H1 (cell line): Measurements from ENCODE around the gene POLE3. TPM values are rescaled to one million over a fixed set of nuclear protein-coding genes. Genes with fewer than 3 reads are reported as not detected.

Source experiments
- CTCF ChIA-PET: fragments of 300-600 bp; sonication (Branson Sonifier 250); formaldehyde crosslinking; loops from one replicate; lab custom pipeline; 2021; ENCODE audit not compliant: partially characterized antibody; lab: Charles Lee
- POLR2A ChIA-PET: fragments of 300-600 bp; sonication (Branson Sonifier 250); formaldehyde crosslinking; loops from one replicate; lab custom pipeline; 2021; ENCODE audit warnings: inconsistent platforms; ENCODE audit not compliant: partially characterized antibody; lab: Charles Lee
- DNase-seq, 2 experiments: peaks; one replicate each; pipeline versions ENCODE4 v3.0.0 to v3.0.0-alpha.2; 2010 to 2022; ENCODE audit warnings: low spot score in 2 of 2, low read depth in 1 of 2, mixed read lengths in 1 of 2
- FAIRE-seq: peaks from 2 replicates; lab custom pipeline; 2011; peaks lifted over from hg19 to GRCh38; lab: Jason Lieb, UNC
- H2AFZ ChIP-seq: 2 replicates; pipeline ENCODE4 v1.8.1; 2012; ENCODE audit warnings: low read length, inconsistent platforms
- H2AK5ac ChIP-seq: 2 replicates; pipeline ENCODE4 v1.6.1; 2013; ENCODE audit warnings: low read depth, low read length
- H2BK120ac ChIP-seq: replicated peaks from 2 replicates; pipeline ENCODE3; 2013; ENCODE audit warnings: low read depth, low read length, inconsistent platforms
- H2BK12ac ChIP-seq: 2 replicates; pipeline ENCODE4 v1.6.1; 2013; ENCODE audit warnings: low read depth, low read length
- H2BK15ac ChIP-seq: 2 replicates; pipeline ENCODE4 v1.6.1; 2013; ENCODE audit warnings: low read length
- H2BK20ac ChIP-seq: 2 replicates; pipeline ENCODE4 v1.6.1; 2013; ENCODE audit warnings: low read length
- H2BK5ac ChIP-seq: 2 replicates; pipeline ENCODE4 v1.6.1; 2013; ENCODE audit warnings: low read depth, low read length
- H3K14ac ChIP-seq: 2 replicates; pipeline ENCODE4 v1.6.1; 2013; ENCODE audit warnings: inconsistent platforms; ENCODE audit not compliant: insufficient read length
- H3K18ac ChIP-seq: 2 replicates; pipeline ENCODE4 v1.6.1; 2013; ENCODE audit warnings: low read length; ENCODE audit errors: extremely low read depth
- H3K23ac ChIP-seq: 2 replicates; pipeline ENCODE4 v1.6.1; 2013; ENCODE audit warnings: inconsistent platforms; ENCODE audit not compliant: insufficient read length
- H3K23me2 ChIP-seq: 2 replicates; pipeline ENCODE4 v1.6.1; 2013; ENCODE audit warnings: low read depth, low read length
- H3K27ac ChIP-seq: 2 replicates; pipeline ENCODE4 v1.6.1; 2011; ENCODE audit warnings: low read depth, low read length, inconsistent platforms
- H3K27me3 ChIP-seq, 4 experiments: replicated peaks in 1 of 4; 1 replicate in 1 of 4; 2 replicates in 3 of 4; pipeline versions ENCODE4 v1.6.1 to v1.8.1; 2011 to 2013; ENCODE audit warnings: low read length in 3 of 4, mild to moderate bottlenecking in 3 of 4, inconsistent platforms in 2 of 4, mixed read lengths in 2 of 4, moderate library complexity in 1 of 4; ENCODE audit not compliant: control insufficient read depth in 3 of 4, insufficient read depth in 3 of 4; ENCODE audit errors: extremely low read depth in 1 of 4
- H3K36me3 ChIP-seq, 4 experiments: 2 replicates each; pipeline versions ENCODE4 v1.6.1 to v1.8.1; 2011 to 2013; ENCODE audit warnings: mild to moderate bottlenecking in 4 of 4, low read length in 3 of 4, moderate library complexity in 2 of 4, control low read depth in 1 of 4, inconsistent platforms in 1 of 4; ENCODE audit not compliant: insufficient read depth in 4 of 4, control insufficient read depth in 2 of 4
- H3K4ac ChIP-seq: replicated peaks from 2 replicates; pipeline ENCODE3; 2013; ENCODE audit warnings: low read length, low read depth, mixed read lengths, inconsistent platforms; ENCODE audit not compliant: insufficient read length
- H3K4me1 ChIP-seq, 4 experiments: replicated peaks in 1 of 4; 1 replicate in 1 of 4; 2 replicates in 3 of 4; pipeline versions ENCODE4 v1.6.1 to v1.8.1; 2011 to 2013; ENCODE audit warnings: low read length in 3 of 4, inconsistent platforms in 2 of 4, mixed read lengths in 1 of 4; ENCODE audit not compliant: insufficient read depth in 4 of 4, control insufficient read depth in 3 of 4
- H3K4me2 ChIP-seq, 2 experiments: 2 replicates each; pipeline versions ENCODE4 v1.6.1 to v1.8.1; 2011 to 2013; ENCODE audit warnings: low read depth in 2 of 2, low read length in 2 of 2, control low read depth in 1 of 2, inconsistent platforms in 1 of 2, mild to moderate bottlenecking in 1 of 2; ENCODE audit not compliant: insufficient read depth in 1 of 2
- H3K4me3 ChIP-seq, 4 experiments: fragments of 200-600, 300-600 bp in 1 of 4; sonication (generic), shearing (Covaris generic), sonication (Bioruptor Twin) in 1 of 4; 2 replicates each; pipeline versions ENCODE4 v1.5.1 to v1.8.1; 2011 to 2016; ENCODE audit warnings: low read length in 4 of 4, low read depth in 3 of 4, control low read depth in 2 of 4, inconsistent platforms in 2 of 4, mild to moderate bottlenecking in 2 of 4, mixed read lengths in 1 of 4, moderate library complexity in 1 of 4; ENCODE audit not compliant: insufficient read depth in 2 of 4; ENCODE audit errors: extremely low read depth in 1 of 4
- H3K56ac ChIP-seq: replicated peaks from 2 replicates; pipeline ENCODE3; 2013; ENCODE audit warnings: low read depth, mild to moderate bottlenecking, mixed read lengths, low read length, inconsistent platforms; ENCODE audit not compliant: insufficient read length
- H3K79me1 ChIP-seq: 2 replicates; pipeline ENCODE4 v1.6.1; 2013; ENCODE audit warnings: low read depth, low read length, control low read depth
- H3K79me2 ChIP-seq, 2 experiments: 2 replicates each; pipeline versions ENCODE4 v1.6.1 to v1.8.1; 2012 to 2013; ENCODE audit warnings: low read length in 2 of 2, mild to moderate bottlenecking in 2 of 2, inconsistent platforms in 1 of 2; ENCODE audit not compliant: insufficient read depth in 2 of 2, control insufficient read depth in 1 of 2
- H3K9ac ChIP-seq, 4 experiments: replicated peaks in 1 of 4; 1 replicate in 1 of 4; 2 replicates in 3 of 4; pipeline versions ENCODE4 v1.6.1 to v1.8.1; 2011 to 2013; ENCODE audit warnings: low read depth in 3 of 4, low read length in 3 of 4, control low read depth in 2 of 4, mild to moderate bottlenecking in 2 of 4, moderate library complexity in 2 of 4, inconsistent platforms in 1 of 4; ENCODE audit errors: extremely low read depth in 1 of 4
- H3K9me3 ChIP-seq, 2 experiments: 2 replicates each; pipeline versions ENCODE4 v1.6.1 to v1.8.1; 2012 to 2013; ENCODE audit warnings: mild to moderate bottlenecking in 2 of 2, moderate library complexity in 2 of 2, control low read depth in 1 of 2, inconsistent platforms in 1 of 2, low read depth in 1 of 2, low read length in 1 of 2, mixed read lengths in 1 of 2; ENCODE audit not compliant: insufficient read depth in 2 of 2
- H4K20me1 ChIP-seq, 2 experiments: replicated peaks in 1 of 2; 2 replicates each; pipeline versions ENCODE3 to v1.8.1; 2011 to 2013; ENCODE audit warnings: inconsistent platforms in 2 of 2, low read length in 2 of 2, mild to moderate bottlenecking in 1 of 2; ENCODE audit not compliant: insufficient read depth in 2 of 2, control insufficient read depth in 1 of 2
- H4K5ac ChIP-seq: 2 replicates; pipeline ENCODE4 v1.6.1; 2013; ENCODE audit warnings: low read length, low read depth, mixed read lengths, inconsistent platforms; ENCODE audit not compliant: insufficient read length
- H4K8ac ChIP-seq: 2 replicates; pipeline ENCODE4 v1.8.0; 2013; ENCODE audit warnings: mild to moderate bottlenecking, moderate library complexity, low read length, inconsistent platforms; ENCODE audit not compliant: insufficient read depth; ENCODE audit errors: extremely low read depth
- H4K91ac ChIP-seq: replicated peaks from 2 replicates; pipeline ENCODE3; 2013; ENCODE audit warnings: low read length, mixed read lengths, inconsistent platforms; ENCODE audit not compliant: insufficient read length
- POU5F1 ChIP-seq: IDR thresholded peaks from 2 replicates; pipeline ENCODE4 v1.6.1; 2011; ENCODE audit warnings: low read depth, mild to moderate bottlenecking, low read length, moderate library complexity
- RBBP5 ChIP-seq: IDR thresholded peaks from 2 replicates; pipeline ENCODE4 v1.7.1; 2012; ENCODE audit warnings: low read depth, mild to moderate bottlenecking, inconsistent platforms, low read length, moderate library complexity, borderline replicate concordance
- TBP ChIP-seq: IDR thresholded peaks from 2 replicates; pipeline ENCODE4 v1.6.1; 2011; ENCODE audit warnings: low read depth, low read length, improper control_type of control experiment
- WGBS, 2 experiments: shearing (Covaris generic) in 1 of 2; methylation state at CpG; one replicate each; pipeline versions ENCODE4 v1.1.6 to v1.1.7; 2013 to 2015; ENCODE audit warnings: low lambda C conversion rate in 2 of 2, mixed read lengths in 2 of 2, inconsistent platforms in 1 of 2, low coverage in 1 of 2, missing lambda C conversion rate in 1 of 2; ENCODE audit not compliant: insufficient replicate concordance in 2 of 2, insufficient coverage in 1 of 2, insufficient read length in 1 of 2; ENCODE audit errors: extremely low coverage in 1 of 2, missing lambda C conversion rate in 1 of 2; 5-methylcytosine and 5-hydroxymethylcytosine counted together
- polyA plus RNA-seq, 7 experiments: library from polyadenylated mRNA; depleted of rRNA in 3 of 7; stranded (reverse) in 5 of 7; unstranded in 2 of 7; fragments of >200 nt in 5 of 7; fragments of 200-250 nt in 2 of 7; gene quantifications; 1 replicate in 5 of 7; 2 replicates in 1 of 7; 4 replicates in 1 of 7; pipeline versions ENCODE4 v1.2.1 to v1.2.3, GENCODE V29; 2011 to 2013; ENCODE audit warnings: missing spikeins in 2 of 7, mixed read lengths in 2 of 7
- total RNA-seq: library from RNA; stranded (reverse); fragmentation: NEBNext Ultra II Directional; extraction: Animal tissue kit (Norgen Biotek cat#: 25700); gene quantifications from 2 replicates; pipeline ENCODE4 v1.2.1, GENCODE V29; 2021

Gene POLE3
- total and polyA plus RNA-seq, 2 of the 8 experiments (the other 6 are each of a cell fraction or from before 2014, with no cell fraction given) = 52.7 to 77.3 TPM

- TF ChIP-seq TBP (no peak), POU5F1 (no peak), RBBP5 (no peak)
- TF ChIP-seq, all 59 proteins: peak for 0
- Histone ChIP-seq H3K27me3 (no peaks in the 10 kb centered on the region), H2BK20ac (no peak overlapping the region), H3K9ac (no peak overlapping the region), H3K4me2 (no peak overlapping the region), H3K4me1 (no peaks in the 10 kb centered on the region), H3K56ac (no peak overlapping the region), H4K91ac (no peak overlapping the region), H3K79me1 (no peaks in the 10 kb centered on the region), H3K4ac (no peak overlapping the region), H4K8ac (no peak overlapping the region), H2BK12ac (no peak overlapping the region), H3K79me2 (no peaks in the 10 kb centered on the region), H3K4me3 (no peak overlapping the region), H2AK5ac (no peak overlapping the region), H2AFZ (no peak overlapping the region), H3K23ac (no peak overlapping the region), H3K9me3 (no peaks in the 10 kb centered on the region), H4K20me1 (peaks cover 0 to 2% of the 10 kb centered on the region in 2 experiments), H3K14ac (no peak overlapping the region), H2BK15ac (no peak overlapping the region), H2BK5ac (no peak overlapping the region), H3K23me2 (no peaks in the 10 kb centered on the region), H3K18ac (no peak overlapping the region), H3K27ac (no peak overlapping the region), H4K5ac (no peak overlapping the region), H2BK120ac (no peak overlapping the region), H3K36me3 (peaks cover 0 to 12% (median 5%) of the 10 kb centered on the region in 4 experiments; a peak in 5 of 8 replicates)
- FAIRE-seq (no peak), DNase-seq (no peak)
- CTCF ChIA-PET = interaction anchor here (0.6 to 1.6 kb wide), 3 partner anchors 9 to 13 kb away, joined by 3 read pairs; no protein-coding TSS in a partner anchor
- WGBS, 2 experiments = 95% methylated on average over 11 of the region's 11 CpGs; no CpG with 5 or more reads in 1 of the 2 experiments
- POLR2A ChIA-PET = no interaction called here
These were observed 21.0 kb downstream of the POLE3 start for GRCh38 chr9:113389451-113389850.
